NT2/D1 (cell line): ENCODE data around the gene POLR1A.

Source experiments
- YY1 ChIP-seq: IDR thresholded peaks from 2 replicates; pipeline ENCODE4 v1.6.1; 2011; ENCODE audit not compliant: insufficient read length, insufficient read depth
- ZNF274 ChIP-seq: IDR thresholded peaks from 2 replicates; pipeline ENCODE4 v1.6.1; 2011; ENCODE audit warnings: mild to moderate bottlenecking, low read depth, low read length

GRCh38 chr2:86143926-86144685 lies 38.4 kb upstream of the POLR1A start:
- TF ChIP-seq ZNF274 (no peak), YY1 (no peak)
